Testis (tissue), 2 donors: ENCODE results near the gene RBPMS2.

ENCODE experiments used
- POLR2A ChIP-seq: fragments of 450-650 bp; IDR thresholded peaks from one replicate; pipeline ENCODE4 v1.6.1; 2017; ENCODE audit warnings: antibody characterized with exemption, mild to moderate bottlenecking, moderate library complexity
- TF ChIP-seq, protein P1 (sequence below), 3 experiments: fragments of 450-650 bp in 2 of 3; fragments of 200-600 bp in 1 of 3; sonication (generic) in 1 of 3; IDR thresholded peaks; one replicate each; pipeline ENCODE4 v1.5.1; 2016 to 2019; ENCODE audit warnings: antibody characterized with exemption in 3 of 3, mild to moderate bottlenecking in 2 of 3, moderate library complexity in 1 of 3

DNA sequence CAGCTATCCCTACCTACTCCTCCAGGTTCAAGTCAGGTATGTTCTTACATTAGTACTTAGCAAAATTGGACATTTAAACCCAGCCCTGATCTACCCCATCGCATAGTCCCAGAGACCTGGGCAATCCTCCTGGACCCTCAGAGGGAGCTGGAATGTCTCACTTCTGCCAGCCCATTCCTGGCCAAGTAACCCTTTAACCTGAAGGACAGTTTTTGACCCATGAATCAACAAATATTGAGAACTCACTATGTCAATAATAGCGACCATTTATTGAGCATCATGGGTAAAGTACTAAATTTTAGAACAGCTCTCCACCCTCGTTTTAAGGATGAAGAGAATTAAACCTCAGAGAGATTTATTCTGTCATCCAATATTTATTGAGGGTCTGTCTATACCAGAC, 70.4 kb downstream of the RBPMS2 start:
- TF ChIP-seq, protein P1, sequence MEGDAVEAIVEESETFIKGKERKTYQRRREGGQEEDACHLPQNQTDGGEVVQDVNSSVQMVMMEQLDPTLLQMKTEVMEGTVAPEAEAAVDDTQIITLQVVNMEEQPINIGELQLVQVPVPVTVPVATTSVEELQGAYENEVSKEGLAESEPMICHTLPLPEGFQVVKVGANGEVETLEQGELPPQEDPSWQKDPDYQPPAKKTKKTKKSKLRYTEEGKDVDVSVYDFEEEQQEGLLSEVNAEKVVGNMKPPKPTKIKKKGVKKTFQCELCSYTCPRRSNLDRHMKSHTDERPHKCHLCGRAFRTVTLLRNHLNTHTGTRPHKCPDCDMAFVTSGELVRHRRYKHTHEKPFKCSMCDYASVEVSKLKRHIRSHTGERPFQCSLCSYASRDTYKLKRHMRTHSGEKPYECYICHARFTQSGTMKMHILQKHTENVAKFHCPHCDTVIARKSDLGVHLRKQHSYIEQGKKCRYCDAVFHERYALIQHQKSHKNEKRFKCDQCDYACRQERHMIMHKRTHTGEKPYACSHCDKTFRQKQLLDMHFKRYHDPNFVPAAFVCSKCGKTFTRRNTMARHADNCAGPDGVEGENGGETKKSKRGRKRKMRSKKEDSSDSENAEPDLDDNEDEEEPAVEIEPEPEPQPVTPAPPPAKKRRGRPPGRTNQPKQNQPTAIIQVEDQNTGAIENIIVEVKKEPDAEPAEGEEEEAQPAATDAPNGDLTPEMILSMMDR (IDR thresholded peaks at IDR 0.05) = no peak
- TF ChIP-seq POLR2A = no peak
